Mesothelial cell of epicardium (in vitro differentiated cells): ENCODE measurements around the gene FLRT3. TPM values are rescaled to one million over a fixed set of nuclear protein-coding genes. Genes with fewer than 3 reads are reported as not detected.

Source experiments
- DNase-seq, 2 experiments: peaks; one replicate each; pipeline ENCODE4 v3.0.0; 2021; ENCODE audit warnings: low spot score in 2 of 2; ENCODE audit not compliant: unreplicated experiment in 2 of 2
- H3K27ac Mint-ChIP-seq: 2 replicates; pipeline ENCODE4 v1.8.0; 2021; ENCODE audit warnings: mixed read lengths
- H3K27me3 Mint-ChIP-seq: 2 replicates; pipeline ENCODE4 v1.8.0; 2021; ENCODE audit warnings: low read depth, mixed read lengths
- H3K36me3 Mint-ChIP-seq: 2 replicates; pipeline ENCODE4 v1.8.0; 2021; ENCODE audit warnings: mixed read lengths
- H3K4me1 Mint-ChIP-seq: 2 replicates; pipeline ENCODE4 v1.8.0; 2021; ENCODE audit warnings: mixed read lengths
- H3K4me3 Mint-ChIP-seq: 2 replicates; pipeline ENCODE4 v1.8.0; 2021; ENCODE audit warnings: mild to moderate bottlenecking, moderate library complexity, mixed read lengths
- H3K9me3 Mint-ChIP-seq: 2 replicates; pipeline ENCODE4 v1.8.0; 2021; ENCODE audit warnings: mixed read lengths
- total RNA-seq: library from RNA; stranded (reverse); gene quantifications from 3 replicates; pipeline ENCODE4 v1.2.1, GENCODE V29; 2021
- TF ChIP-seq, protein P1 (sequence below): fragments of 200-600 bp; sonication (generic); IDR thresholded peaks from one replicate; pipeline ENCODE4 v1.5.0; 2021; ENCODE audit warnings: antibody characterized with exemption; ENCODE audit not compliant: unreplicated experiment

Gene FLRT3
- total RNA-seq, 1 donor from 2014 or later = 98.6 TPM

DNA sequence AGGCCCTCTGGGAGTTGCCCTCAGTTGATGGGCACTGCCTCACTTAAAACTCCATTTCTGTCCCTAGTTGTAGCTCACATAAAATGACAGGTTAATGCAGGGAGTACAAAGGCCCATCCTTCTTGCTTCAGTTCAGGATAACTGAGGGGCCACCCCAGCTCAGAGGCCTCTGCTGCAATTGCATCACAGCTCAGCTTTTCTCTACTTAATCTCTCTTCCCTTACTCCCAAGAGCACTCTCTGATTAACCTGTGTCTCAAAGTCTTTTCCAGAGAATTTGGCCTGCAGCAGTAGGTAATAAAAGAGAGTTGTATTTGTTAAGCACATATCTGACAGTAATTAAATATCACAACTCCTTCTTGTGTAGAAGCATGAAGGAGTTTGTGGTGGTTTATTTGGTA, 40.9 kb upstream of the FLRT3 start:
- Mint-ChIP-seq H3K9me3 (peaks cover 7% of the 10 kb centered on the region), H3K4me1 (peaks cover 29% of the 10 kb centered on the region), H3K27ac (peak overlapping the region; percentile 49), H3K36me3 (no peaks in the 10 kb centered on the region), H3K27me3 (no peaks in the 10 kb centered on the region), H3K4me3 (no peak overlapping the region)
- TF ChIP-seq, protein P1, sequence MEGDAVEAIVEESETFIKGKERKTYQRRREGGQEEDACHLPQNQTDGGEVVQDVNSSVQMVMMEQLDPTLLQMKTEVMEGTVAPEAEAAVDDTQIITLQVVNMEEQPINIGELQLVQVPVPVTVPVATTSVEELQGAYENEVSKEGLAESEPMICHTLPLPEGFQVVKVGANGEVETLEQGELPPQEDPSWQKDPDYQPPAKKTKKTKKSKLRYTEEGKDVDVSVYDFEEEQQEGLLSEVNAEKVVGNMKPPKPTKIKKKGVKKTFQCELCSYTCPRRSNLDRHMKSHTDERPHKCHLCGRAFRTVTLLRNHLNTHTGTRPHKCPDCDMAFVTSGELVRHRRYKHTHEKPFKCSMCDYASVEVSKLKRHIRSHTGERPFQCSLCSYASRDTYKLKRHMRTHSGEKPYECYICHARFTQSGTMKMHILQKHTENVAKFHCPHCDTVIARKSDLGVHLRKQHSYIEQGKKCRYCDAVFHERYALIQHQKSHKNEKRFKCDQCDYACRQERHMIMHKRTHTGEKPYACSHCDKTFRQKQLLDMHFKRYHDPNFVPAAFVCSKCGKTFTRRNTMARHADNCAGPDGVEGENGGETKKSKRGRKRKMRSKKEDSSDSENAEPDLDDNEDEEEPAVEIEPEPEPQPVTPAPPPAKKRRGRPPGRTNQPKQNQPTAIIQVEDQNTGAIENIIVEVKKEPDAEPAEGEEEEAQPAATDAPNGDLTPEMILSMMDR = no peak
- DNase-seq = no peak

DNA sequence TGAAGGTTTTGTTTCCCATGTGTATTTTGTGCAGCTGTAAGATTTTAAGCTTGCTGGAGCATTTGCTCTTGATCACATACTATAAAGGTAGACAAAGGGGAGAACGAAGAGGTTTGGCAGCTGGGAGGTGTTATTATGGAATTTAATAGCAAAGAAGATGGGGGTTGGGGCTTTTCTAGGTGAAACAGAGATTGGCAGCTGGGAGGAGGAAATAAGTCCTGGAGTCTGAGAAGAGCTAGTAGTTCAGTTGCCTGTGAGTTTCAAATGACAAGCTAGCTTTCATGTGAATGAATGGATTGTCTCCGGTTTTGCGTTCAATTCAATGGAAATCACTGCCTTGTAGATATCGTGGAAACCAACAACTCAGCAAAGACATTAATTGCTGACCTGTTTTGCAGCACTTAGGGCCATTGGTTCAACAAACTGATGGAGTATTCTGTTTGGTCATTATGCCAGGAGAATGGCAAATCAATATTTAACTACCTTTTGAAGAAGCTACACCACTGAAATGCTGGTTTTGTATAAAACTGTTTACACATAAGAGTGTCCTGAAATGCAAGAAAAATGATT, 38.1 kb upstream of the FLRT3 start:
- Mint-ChIP-seq H3K4me3 (no peak overlapping the region), H3K9me3 (peaks cover 4% of the 10 kb centered on the region), H3K4me1 (peaks cover 29% of the 10 kb centered on the region), H3K27me3 (no peaks in the 10 kb centered on the region), H3K27ac (no peak overlapping the region), H3K36me3 (no peaks in the 10 kb centered on the region)
- TF ChIP-seq, protein P1 = no peak
- DNase-seq = no peak

DNA sequence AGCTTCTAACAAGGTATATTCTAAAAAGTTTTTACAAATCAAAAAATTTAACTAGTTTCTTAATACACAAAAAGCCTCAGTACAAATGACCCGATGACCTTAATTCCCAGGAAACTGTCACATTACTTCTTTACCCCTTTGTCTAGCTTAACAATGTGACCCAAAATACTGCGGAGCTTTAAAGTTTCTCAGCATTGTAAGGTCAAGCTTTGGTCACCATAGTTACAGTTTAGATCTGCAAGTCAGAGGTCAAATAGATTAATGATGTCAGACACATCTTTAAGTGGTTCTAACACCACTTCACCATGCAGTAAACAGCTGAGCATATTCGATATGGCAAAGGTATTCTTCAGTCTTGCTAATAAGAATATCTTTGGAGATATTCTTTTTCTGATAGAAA, 36.8 kb upstream of the FLRT3 start:
- no peak for DNase-seq
- Mint-ChIP-seq H3K4me1 (peaks cover 29% of the 10 kb centered on the region), H3K27ac (no peak overlapping the region), H3K9me3 (peaks cover under 1% of the 10 kb centered on the region), H3K27me3 (no peaks in the 10 kb centered on the region), H3K4me3 (no peak overlapping the region), H3K36me3 (peaks cover under 1% of the 10 kb centered on the region)
- TF ChIP-seq, protein P1 = no peak

DNA sequence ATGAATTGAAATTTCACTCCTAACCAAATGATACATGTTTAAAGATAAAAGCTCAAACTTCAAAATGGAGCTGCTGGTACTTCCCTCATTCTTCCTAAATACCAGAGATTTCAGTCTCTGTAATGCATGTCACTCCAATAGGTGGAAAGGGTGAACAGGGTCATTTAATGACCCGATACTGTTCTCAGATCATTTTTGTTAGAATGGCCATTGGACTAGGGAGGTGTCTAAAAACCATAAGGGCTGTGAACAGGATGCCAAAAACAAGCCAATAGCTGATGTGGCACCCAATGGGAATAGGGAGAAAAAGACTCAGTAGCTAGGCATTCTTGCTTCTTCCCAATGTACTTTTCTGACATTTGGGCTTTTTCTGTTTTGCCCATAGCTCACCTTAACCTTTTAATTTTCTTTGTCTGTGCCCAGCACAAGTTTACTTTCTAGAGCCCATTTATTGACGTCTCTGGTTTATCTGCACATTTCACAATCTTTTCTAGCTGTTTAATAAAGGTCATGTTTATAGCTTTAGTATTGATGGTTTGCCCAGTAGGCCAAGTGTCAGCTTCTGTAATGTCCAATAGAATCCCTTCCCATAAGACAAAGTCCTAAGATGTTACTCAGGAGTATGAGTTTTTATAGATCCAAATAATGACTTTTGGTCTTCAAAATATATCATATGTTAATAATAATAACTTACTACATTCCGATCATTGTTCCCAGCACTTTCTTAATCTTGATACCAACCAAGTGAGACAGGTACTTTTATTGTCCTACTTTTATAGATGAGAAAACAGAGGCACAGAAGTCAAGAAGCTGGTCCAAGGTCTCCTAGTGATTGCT, 24.3 kb upstream of the FLRT3 start:
- TF ChIP-seq, protein P1 = no peak
- no peak overlapping the region for H3K4me3 Mint-ChIP-seq
- peaks cover 8% of the 10 kb centered on the region for H3K36me3 Mint-ChIP-seq
- DNase-seq = no peak
- peaks cover 15% of the 10 kb centered on the region for H3K9me3 Mint-ChIP-seq
- no peaks in the 10 kb centered on the region for H3K27me3 Mint-ChIP-seq
- peaks cover 14% of the 10 kb centered on the region for H3K4me1 Mint-ChIP-seq
- no peak overlapping the region for H3K27ac Mint-ChIP-seq

DNA sequence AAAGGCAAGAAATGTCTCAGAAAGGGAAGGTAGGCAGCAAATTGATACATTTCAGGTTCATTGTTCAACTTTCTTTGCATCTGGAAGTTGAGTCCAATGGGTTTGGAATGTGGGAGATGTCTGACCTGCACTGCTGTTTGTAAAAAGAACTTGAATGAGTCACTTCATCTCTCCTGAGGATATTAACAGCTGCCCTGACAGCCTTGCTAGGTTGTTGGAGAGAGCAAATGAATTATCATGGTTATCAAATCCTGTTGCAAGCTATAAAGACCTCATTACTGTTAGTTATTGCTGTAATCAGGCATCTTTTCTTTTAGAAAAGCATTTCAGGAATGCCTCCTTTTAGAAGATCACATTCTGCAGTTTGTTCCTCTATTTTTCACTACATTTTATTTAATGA, 23.0 kb upstream of the FLRT3 start:
- Mint-ChIP-seq H3K27me3 (no peaks in the 10 kb centered on the region), H3K9me3 (peaks cover 8% of the 10 kb centered on the region), H3K27ac (peak overlapping the region; percentile 61), H3K36me3 (peaks cover 4% of the 10 kb centered on the region), H3K4me1 (peaks cover 20% of the 10 kb centered on the region), H3K4me3 (no peak overlapping the region)
- DNase-seq = no peak
- TF ChIP-seq, protein P1 = no peak
